Stimulated activated CD4-positive, alpha-beta T cell treated with anti-CD3 and anti-CD28 coated beads, Interleukin-4, amount 100 ng/mL, for 1 hour (primary cell): ENCODE data around the gene NUTM1.

Experiments
- DNase-seq: peaks from one replicate; pipeline ENCODE4 v3.0.0-alpha.2; 2020

The NUTM1 gene

GRCh38 chr15:34342737-34343575, at the start of gene NUTM1, which contains the start of gene NOP10:
NUTM1 (plus strand) TSS chr15:34343315; CDS start chr15:34343697, 382 bp downstream.
NOP10 (minus strand) TSS chr15:34343136; CDS start chr15:34343073, 63 bp downstream.
- DNase-seq = peak; percentile 96

GRCh38 chr15:34297059-34297458, 46.1 kb upstream of the NUTM1 start:
- no peak for DNase-seq

- no peak for DNase-seq
Measured at GRCh38 chr15:34301058-34301457, 42.1 kb upstream of the NUTM1 start.

- no peak for DNase-seq
Measured at GRCh38 chr15:34304613-34305012, 38.5 kb upstream of the NUTM1 start.

GRCh38 chr15:34311563-34311962, 31.6 kb upstream of the NUTM1 start:
- no peak for DNase-seq

GRCh38 chr15:34314491-34315490, 28.3 kb upstream of the NUTM1 start:
- no peak for DNase-seq

- DNase-seq = no peak
Measured at GRCh38 chr15:34318277-34319079, 24.6 kb upstream of the NUTM1 start.

- DNase-seq = no peak
Measured at GRCh38 chr15:34323217-34323616, 19.9 kb upstream of the NUTM1 start.

- no peak for DNase-seq
Measured at GRCh38 chr15:34324933-34325332, 18.2 kb upstream of the NUTM1 start.

- DNase-seq = no peak
Measured at GRCh38 chr15:34325368-34325767, 17.7 kb upstream of the NUTM1 start.

GRCh38 chr15:34327906-34328305, 15.2 kb upstream of the NUTM1 start:
- DNase-seq = no peak

GRCh38 chr15:34329006-34329405, 14.1 kb upstream of the NUTM1 start:
- no peak for DNase-seq

GRCh38 chr15:34330279-34330678, 12.8 kb upstream of the NUTM1 start:
- no peak for DNase-seq

- no peak for DNase-seq
Measured at GRCh38 chr15:34331809-34332208, 11.3 kb upstream of the NUTM1 start.

- no peak for DNase-seq
Measured at GRCh38 chr15:34332553-34333120, 10.5 kb upstream of the NUTM1 start.

GRCh38 chr15:34334672-34335071, 8.4 kb upstream of the NUTM1 start:
- no peak for DNase-seq

GRCh38 chr15:34335176-34336032, 7.7 kb upstream of the NUTM1 start:
- DNase-seq = no peak

GRCh38 chr15:34336231-34336990, 6.7 kb upstream of the NUTM1 start:
- no peak for DNase-seq

GRCh38 chr15:34336991-34337556, 6.0 kb upstream of the NUTM1 start:
- DNase-seq = peak; percentile 19
